Hematopoietic multipotent progenitor cell treated with erythropoietin and hydrocortisone succinate and interleukin-3 and kit ligand, for 8 days (in vitro differentiated cells): ENCODE results near the gene RUBCN.

Source experiments
- DNase-seq: peaks from one replicate; pipeline ENCODE4 v3.0.0-alpha.2; 2015

Gene RUBCN

GRCh38 chr3:197736491-197737318 lies at the start of gene RUBCN:
RUBCN (minus strand) TSS chr3:197736904; CDS start chr3:197736719, 185 bp downstream.
- peak; percentile 93 for DNase-seq

GRCh38 chr3:197784019-197784585 lies 47.4 kb upstream of the RUBCN start:
- no peak for DNase-seq

GRCh38 chr3:197782230-197782629 lies 45.5 kb upstream of the RUBCN start:
- DNase-seq = no peak

GRCh38 chr3:197775317-197775716 lies 38.6 kb upstream of the RUBCN start:
- DNase-seq = no peak

GRCh38 chr3:197761784-197762183 lies 25.1 kb upstream of the RUBCN start:
- no peak for DNase-seq

- DNase-seq = no peak
Observed at GRCh38 chr3:197758512-197758911, 21.8 kb upstream of the RUBCN start.

GRCh38 chr3:197756704-197757103 lies 20.0 kb upstream of the RUBCN start:
- DNase-seq = no peak

- DNase-seq = no peak
Observed at GRCh38 chr3:197753263-197753662, 16.6 kb upstream of the RUBCN start.

GRCh38 chr3:197752107-197752506 lies 15.4 kb upstream of the RUBCN start:
- DNase-seq = no peak

GRCh38 chr3:197750858-197751737 lies 14.4 kb upstream of the RUBCN start:
- peak; percentile 29 for DNase-seq

GRCh38 chr3:197750396-197750831 lies 13.7 kb upstream of the RUBCN start:
- peak; percentile 60 for DNase-seq

GRCh38 chr3:197749601-197750395 lies 13.1 kb upstream of the RUBCN start, which contains the start of gene FYTTD1:
FYTTD1 (plus strand) TSS chr3:197749883; CDS start chr3:197749972, 89 bp downstream.
- peak; percentile 81 for DNase-seq

GRCh38 chr3:197749315-197749600 lies 12.6 kb upstream of the RUBCN start:
- peak; percentile 24 for DNase-seq

GRCh38 chr3:197748597-197749314 lies 12.1 kb upstream of the RUBCN start:
- no peak for DNase-seq

GRCh38 chr3:197746801-197747237 lies 10.1 kb upstream of the RUBCN start:
- DNase-seq = no peak

GRCh38 chr3:197746209-197746608 lies 9.5 kb upstream of the RUBCN start:
- no peak for DNase-seq

- DNase-seq = no peak
Observed at GRCh38 chr3:197742787-197743186, 6.1 kb upstream of the RUBCN start.

- DNase-seq = no peak
Observed at GRCh38 chr3:197737749-197738462, 1.2 kb upstream of the RUBCN start.

GRCh38 chr3:197737319-197737649 lies 580 bp upstream of the RUBCN start:
- DNase-seq = no peak

- peak; percentile 38 for DNase-seq
Observed at GRCh38 chr3:197736010-197736490, 654 bp downstream of the RUBCN start.

GRCh38 chr3:197734667-197735318 lies 1.9 kb downstream of the RUBCN start:
- peak; percentile 9 for DNase-seq
